ENCODE measurements around the gene HNRNPF.
"Not testable (repeated sequence)": the region's sequence is repeated elsewhere in the genome, so short reads cannot be mapped to it uniquely, and the experiment has no call there.

The HNRNPF gene

GRCh38 chr10:43347997-43348396 lies 61.0 kb downstream of the HNRNPF start:
- no peak for DNase-seq

- no peak for DNase-seq
Measured at GRCh38 chr10:43344051-43344450, 64.9 kb downstream of the HNRNPF start.

- no peak for DNase-seq
Measured at GRCh38 chr10:43343126-43343525, 65.9 kb downstream of the HNRNPF start.

GRCh38 chr10:43342279-43343125 lies 66.5 kb downstream of the HNRNPF start:
- DNase-seq, result no peak

GRCh38 chr10:43341450-43341849 lies 67.5 kb downstream of the HNRNPF start:
- DNase-seq, result no peak

GRCh38 chr10:43340619-43341018 lies 68.4 kb downstream of the HNRNPF start:
- peak in 1 of 2 experiments; percentile 12 for DNase-seq

- DNase-seq, result no peak
Measured at GRCh38 chr10:43340101-43340500, 68.9 kb downstream of the HNRNPF start.

- DNase-seq, result no peak
Measured at GRCh38 chr10:43339136-43339535, 69.8 kb downstream of the HNRNPF start.

GRCh38 chr10:43338117-43338516 lies 70.9 kb downstream of the HNRNPF start:
- DNase-seq, result no peak

GRCh38 chr10:43337536-43337935 lies 71.5 kb downstream of the HNRNPF start:
- DNase-seq, result not testable (repeated sequence)

GRCh38 chr10:43336641-43337318 lies 72.2 kb downstream of the HNRNPF start:
- no peak for DNase-seq

GRCh38 chr10:43336061-43336460 lies 72.9 kb downstream of the HNRNPF start:
- DNase-seq, result no peak

Measured in SW 1271 (cell line).